ENCODE measurements around the gene TXLNG.

Gene TXLNG

DNA sequence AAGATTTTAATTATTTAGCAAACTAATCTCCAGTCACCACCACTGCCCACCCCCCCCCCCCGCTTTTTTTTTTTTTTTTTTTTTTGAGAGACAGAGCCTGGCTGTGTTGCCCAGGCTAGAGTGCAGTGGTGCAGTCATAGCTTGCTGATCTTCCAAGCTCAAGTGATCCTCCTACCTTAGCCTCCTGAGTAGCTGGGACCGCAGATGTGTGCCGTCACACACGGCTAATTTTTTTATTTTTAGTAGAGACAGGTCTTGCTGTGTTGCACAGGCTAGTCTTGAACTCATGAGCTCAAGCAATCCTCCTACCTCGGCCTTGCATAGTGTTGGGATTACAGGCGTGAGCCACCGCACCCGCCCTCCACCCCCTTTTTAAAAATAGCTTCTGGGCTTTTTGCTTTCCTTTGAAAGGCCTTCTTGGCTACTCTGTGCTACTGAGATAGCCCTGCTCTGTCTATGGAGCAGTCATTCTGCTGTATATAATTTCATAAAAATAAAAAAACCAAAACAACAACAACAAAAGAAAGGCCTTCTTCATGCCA is 18.7 kb downstream of the TXLNG start:
- no peak overlapping the region for H3K4me3 ChIP-seq (ENCODE audit: low read depth, low read length)
- H3K27me3 ChIP-seq (replicated peaks) = no peaks in the 10 kb centered on the region
- in situ Hi-C loops (cut with HindIII; ENCODE audit: low pct_ligation_motif_present, low sequenced_read_pairs) = no loop called here
- H3K27ac ChIP-seq = no peak overlapping the region
- TF ChIP-seq, protein P1, sequence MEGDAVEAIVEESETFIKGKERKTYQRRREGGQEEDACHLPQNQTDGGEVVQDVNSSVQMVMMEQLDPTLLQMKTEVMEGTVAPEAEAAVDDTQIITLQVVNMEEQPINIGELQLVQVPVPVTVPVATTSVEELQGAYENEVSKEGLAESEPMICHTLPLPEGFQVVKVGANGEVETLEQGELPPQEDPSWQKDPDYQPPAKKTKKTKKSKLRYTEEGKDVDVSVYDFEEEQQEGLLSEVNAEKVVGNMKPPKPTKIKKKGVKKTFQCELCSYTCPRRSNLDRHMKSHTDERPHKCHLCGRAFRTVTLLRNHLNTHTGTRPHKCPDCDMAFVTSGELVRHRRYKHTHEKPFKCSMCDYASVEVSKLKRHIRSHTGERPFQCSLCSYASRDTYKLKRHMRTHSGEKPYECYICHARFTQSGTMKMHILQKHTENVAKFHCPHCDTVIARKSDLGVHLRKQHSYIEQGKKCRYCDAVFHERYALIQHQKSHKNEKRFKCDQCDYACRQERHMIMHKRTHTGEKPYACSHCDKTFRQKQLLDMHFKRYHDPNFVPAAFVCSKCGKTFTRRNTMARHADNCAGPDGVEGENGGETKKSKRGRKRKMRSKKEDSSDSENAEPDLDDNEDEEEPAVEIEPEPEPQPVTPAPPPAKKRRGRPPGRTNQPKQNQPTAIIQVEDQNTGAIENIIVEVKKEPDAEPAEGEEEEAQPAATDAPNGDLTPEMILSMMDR (IDR thresholded peaks at IDR 0.05; ENCODE audit: low read depth, low read length, missing control alignments) = no peak
- no peak for DNase-seq
- no peaks in the 10 kb centered on the region for H3K36me3 ChIP-seq (replicated peaks)

- Histone ChIP-seq H3K36me3 (replicated peaks) (no peaks in the 10 kb centered on the region), H3K27ac (no peak overlapping the region), H3K4me3 (ENCODE audit: low read depth, low read length) (no peak overlapping the region), H3K27me3 (replicated peaks) (no peaks in the 10 kb centered on the region)
- TF ChIP-seq, protein P1 (IDR thresholded peaks at IDR 0.05; ENCODE audit: low read depth, low read length, missing control alignments) = no peak
- in situ Hi-C loops (cut with HindIII; ENCODE audit: low pct_ligation_motif_present, low sequenced_read_pairs) = no loop called here
- no peak for DNase-seq
These were observed 21.3 kb downstream of the TXLNG start for GRCh38 chrX:16807548-16807947.

- DNase-seq = peak; percentile 15
- Histone ChIP-seq H3K27ac (no peak overlapping the region), H3K36me3 (replicated peaks) (no peaks in the 10 kb centered on the region), H3K4me3 (ENCODE audit: low read depth, low read length) (peak overlapping the region; percentile 35), H3K27me3 (replicated peaks) (no peaks in the 10 kb centered on the region)
- in situ Hi-C loops (cut with HindIII; ENCODE audit: low pct_ligation_motif_present, low sequenced_read_pairs) = no loop called here
- TF ChIP-seq, protein P1 (IDR thresholded peaks at IDR 0.05; ENCODE audit: low read depth, low read length, missing control alignments) = no peak
These were observed 21.8 kb downstream of the TXLNG start for GRCh38 chrX:16807976-16808542.

DNA sequence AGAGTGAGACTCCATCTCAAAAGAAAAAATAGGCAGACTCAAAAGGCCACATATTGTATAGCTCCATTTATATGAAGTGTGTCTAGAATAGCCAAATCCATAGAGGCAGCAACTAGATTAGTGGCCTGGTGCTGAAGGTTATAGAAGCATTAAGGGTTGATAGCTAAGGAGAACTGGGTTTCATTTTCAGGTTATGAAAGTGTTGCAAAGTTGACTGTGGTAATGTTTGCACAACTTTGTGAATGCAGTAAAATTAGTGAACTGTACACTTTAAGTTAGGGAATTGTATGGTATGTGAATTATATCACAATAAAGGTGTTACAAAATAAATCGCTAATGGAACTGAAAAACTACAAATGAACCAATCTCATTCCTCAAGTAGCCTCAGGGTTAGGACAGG is 28.3 kb downstream of the TXLNG start:
- Histone ChIP-seq H3K36me3 (replicated peaks) (no peaks in the 10 kb centered on the region), H3K27me3 (replicated peaks) (no peaks in the 10 kb centered on the region), H3K27ac (no peak overlapping the region), H3K4me3 (ENCODE audit: low read depth, low read length) (no peak overlapping the region)
- DNase-seq = no peak
- TF ChIP-seq, protein P1 (IDR thresholded peaks at IDR 0.05; ENCODE audit: low read depth, low read length, missing control alignments) = no peak
- in situ Hi-C loops (cut with HindIII; ENCODE audit: low pct_ligation_motif_present, low sequenced_read_pairs) = no loop called here

DNA sequence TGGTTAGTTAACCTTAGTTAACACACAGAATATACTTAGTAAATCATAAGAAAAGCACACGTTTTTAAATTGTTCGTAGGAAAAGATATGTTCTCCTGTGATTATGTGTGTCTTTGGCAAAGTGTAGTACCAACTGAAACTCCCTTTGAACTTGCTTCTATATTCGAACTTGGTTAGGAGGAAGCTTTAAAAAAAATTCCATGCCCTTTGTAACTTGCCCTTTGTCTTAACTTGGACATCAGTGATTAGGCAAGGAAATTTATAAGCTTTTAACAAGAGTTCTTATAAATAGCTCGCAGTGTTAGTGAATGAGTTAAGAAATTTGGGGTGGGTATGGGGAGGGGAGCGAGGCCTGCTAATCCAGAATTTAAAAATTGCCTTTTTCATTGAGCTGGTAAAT is 33.4 kb downstream of the TXLNG start:
- no peak for DNase-seq
- in situ Hi-C loops (cut with HindIII; ENCODE audit: low pct_ligation_motif_present, low sequenced_read_pairs) = no loop called here
- peaks cover 2% of the 10 kb centered on the region for H3K36me3 ChIP-seq (replicated peaks)
- H3K27ac ChIP-seq = no peak overlapping the region
- no peak overlapping the region for H3K4me3 ChIP-seq (ENCODE audit: low read depth, low read length)
- H3K27me3 ChIP-seq (replicated peaks) = no peaks in the 10 kb centered on the region
- TF ChIP-seq, protein P1 (IDR thresholded peaks at IDR 0.05; ENCODE audit: low read depth, low read length, missing control alignments) = no peak

DNA sequence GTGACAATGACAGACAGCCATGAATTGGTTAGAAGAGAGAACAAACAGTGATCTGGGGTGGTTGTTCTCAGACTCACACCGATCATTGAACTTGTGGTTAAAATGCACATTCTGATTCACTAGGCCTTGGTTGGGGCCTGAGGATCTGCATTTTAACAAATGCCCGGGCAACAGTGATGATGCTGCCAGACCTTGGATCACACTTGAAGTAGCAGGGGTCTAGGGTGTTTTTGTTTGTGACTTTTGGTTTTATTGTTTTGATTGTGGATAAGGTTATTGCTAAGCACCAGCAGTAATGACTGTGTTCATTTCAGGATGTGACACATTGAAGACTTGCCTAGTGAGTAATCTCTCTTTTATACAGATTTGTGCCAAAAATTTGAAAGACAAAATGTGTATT is 36.5 kb downstream of the TXLNG start:
- TF ChIP-seq, protein P1 (IDR thresholded peaks at IDR 0.05; ENCODE audit: low read depth, low read length, missing control alignments) = no peak

More for the DNA sequence above, 36.5 kb downstream of the TXLNG start:
- H3K27me3 ChIP-seq (replicated peaks) = no peaks in the 10 kb centered on the region
- in situ Hi-C loops (cut with HindIII; ENCODE audit: low pct_ligation_motif_present, low sequenced_read_pairs) = no loop called here
- peaks cover 2% of the 10 kb centered on the region for H3K36me3 ChIP-seq (replicated peaks)
- no peak overlapping the region for H3K4me3 ChIP-seq (ENCODE audit: low read depth, low read length)
- H3K27ac ChIP-seq = peak overlapping the region; percentile 84
- DNase-seq = peak; percentile 63

Data from brain microvascular endothelial cell (primary cell).